HTERT RPE-1 (cell line): ENCODE data around the gene RTTN.

ENCODE experiments used
- in situ Hi-C: fragments of 300-500 bp; cut with MboI; formaldehyde crosslinking; loops from 4 replicates; pipeline ENCODE4 v1.14.3; 2020; ENCODE audit warnings: low sequenced_read_pairs

Gene RTTN

DNA sequence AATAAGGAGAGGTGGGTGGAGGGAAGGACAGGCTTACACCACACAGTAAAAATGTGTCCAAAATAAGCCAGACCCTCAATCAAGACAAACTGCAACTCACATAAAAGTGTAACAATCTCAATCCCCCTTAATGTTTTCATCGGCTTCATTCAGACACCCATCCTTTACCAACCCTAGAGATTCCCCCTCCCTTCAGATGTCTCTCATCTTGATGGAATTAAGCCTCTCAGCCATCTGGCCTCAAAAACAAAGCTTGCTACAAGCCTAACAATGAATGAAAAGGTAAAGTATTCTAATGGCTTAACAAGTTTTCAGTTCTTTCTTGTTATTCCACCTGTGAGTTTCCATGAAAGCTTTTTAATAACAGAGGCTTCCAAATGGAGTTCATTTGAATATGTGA is 5.2 kb downstream of the RTTN start:
- in situ Hi-C loops = no loop called here

DNA sequence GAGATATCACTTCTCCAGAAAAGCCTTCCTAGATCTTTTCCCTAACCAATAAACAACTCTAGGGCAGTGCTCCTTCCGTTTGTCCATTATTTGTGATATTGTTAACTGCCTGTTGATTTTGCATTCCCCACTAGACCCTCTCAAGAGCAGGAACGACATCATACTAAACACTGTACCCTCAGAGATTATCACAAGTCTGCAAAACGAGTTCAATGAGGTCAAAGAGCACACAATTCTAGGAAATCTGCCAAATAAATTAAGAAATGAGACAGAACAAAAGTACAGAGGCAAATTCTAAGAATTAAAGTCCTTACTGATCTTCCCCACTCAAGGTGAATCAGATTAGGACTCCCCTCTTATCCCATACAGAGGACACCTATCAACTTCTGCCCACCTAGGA is 7.6 kb downstream of the RTTN start:
- in situ Hi-C loops = loop anchor here (25.0 kb wide), 1 partner anchor 239 kb away; no protein-coding TSS in a partner anchor

DNA sequence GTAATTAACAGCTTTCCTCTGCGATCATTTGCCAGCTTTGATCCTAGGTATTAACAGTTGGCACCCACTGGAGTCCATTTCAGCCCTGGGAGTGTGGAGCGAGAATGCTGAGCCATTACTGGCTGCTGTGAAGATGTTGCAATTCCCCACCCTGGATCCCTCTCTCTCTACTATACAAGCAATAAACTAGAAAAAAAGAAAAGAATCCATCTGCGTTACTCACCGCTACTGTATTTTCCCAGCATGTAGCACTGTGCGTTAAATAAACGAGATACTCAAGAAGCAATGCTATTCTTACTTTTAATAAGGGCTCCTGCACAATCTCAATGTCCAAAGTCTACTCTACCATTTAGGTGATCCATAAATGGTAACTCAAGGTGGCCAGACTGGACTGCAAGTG is 8.5 kb downstream of the RTTN start:
- in situ Hi-C loops = loop anchor here (25.0 kb wide), 1 partner anchor 240 kb away; no protein-coding TSS in a partner anchor

DNA sequence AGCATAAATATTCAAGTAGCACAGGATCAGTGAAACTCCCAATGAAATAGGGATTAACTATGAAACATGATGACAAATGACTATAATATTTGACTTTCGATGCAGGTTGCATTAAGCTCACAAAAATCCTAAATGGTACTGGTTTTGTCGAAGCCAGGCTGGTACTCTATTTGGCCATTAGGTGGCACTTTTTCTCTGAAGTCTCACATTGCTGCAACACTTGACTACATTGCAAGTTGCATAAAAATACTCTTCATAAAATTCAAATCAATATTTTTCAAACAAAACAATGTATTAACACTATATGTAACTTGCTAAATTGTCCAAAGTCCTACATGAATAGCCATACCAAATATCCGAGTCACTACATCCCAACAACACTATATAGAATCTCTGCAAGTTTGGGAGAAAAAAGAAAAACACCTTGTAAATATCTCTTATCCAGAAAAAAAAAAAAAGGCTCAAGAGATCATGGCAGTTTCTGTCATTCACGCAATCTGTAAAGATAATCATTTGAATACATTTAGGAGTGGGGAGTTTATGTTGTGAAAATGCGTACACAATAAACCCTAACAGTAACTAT is 9.5 kb downstream of the RTTN start:
- in situ Hi-C loops = loop anchor here (25.0 kb wide), 1 partner anchor 241 kb away; no protein-coding TSS in a partner anchor

DNA sequence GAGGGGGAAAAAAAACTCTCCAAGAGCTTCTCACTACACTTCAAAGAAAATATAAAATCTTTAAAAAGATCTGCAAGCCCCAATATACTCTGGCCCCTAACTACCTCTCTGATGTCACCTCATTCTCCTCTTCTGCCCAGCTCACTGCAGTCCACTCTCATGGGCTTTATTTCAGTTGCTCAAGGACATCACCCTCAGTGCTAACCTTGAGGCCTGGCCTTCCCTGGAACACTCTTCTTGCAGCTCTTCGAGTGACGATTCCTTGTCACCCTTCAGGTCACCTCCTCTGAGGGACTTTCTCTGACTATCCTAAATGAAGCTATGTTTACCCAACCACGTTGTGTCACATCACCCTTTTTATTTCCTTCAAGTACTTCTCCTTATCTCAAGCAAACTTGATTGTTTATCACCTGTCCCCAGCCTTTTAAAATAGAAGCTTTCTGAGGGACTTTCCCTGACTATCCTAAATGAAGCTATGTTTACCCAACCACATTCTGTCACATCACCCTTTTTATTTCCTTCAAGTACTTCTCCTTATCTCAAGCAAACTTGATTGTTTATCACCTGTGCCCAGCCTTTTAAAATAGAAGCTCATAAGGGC is 10.4 kb downstream of the RTTN start:
- in situ Hi-C loops = loop anchor here (25.0 kb wide), 1 partner anchor 242 kb away; no protein-coding TSS in a partner anchor

DNA sequence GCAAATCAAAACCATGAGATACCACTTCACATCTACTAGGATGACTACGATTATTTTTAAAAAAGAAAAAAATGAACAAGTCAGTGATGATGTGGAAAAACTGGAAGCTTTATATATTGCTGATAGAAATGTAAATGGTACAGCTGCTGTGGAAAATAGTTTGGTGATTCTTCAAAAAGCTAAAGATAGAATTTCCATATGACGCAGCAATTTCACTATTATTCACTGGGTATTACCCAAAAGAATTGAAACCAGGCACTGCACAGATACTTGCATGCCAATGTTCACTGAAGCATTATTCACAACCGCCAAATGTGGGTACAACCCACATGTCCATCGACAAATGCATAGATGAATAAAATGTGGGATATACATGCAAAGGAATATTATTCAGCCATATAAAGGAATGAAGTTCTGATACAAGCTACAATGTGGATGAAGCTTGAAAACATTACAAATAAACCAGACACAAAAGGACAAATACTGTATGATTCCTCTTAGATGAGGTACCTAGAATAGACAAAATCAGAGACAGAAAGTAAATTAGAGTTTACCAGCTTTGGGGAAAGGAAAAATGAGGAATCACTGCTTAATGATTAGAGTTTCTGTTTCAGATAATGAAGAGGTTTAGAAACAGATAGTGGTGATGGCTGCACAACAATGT is 11.1 kb downstream of the RTTN start:
- in situ Hi-C loops = loop anchor here (25.0 kb wide), 1 partner anchor 243 kb away; no protein-coding TSS in a partner anchor

DNA sequence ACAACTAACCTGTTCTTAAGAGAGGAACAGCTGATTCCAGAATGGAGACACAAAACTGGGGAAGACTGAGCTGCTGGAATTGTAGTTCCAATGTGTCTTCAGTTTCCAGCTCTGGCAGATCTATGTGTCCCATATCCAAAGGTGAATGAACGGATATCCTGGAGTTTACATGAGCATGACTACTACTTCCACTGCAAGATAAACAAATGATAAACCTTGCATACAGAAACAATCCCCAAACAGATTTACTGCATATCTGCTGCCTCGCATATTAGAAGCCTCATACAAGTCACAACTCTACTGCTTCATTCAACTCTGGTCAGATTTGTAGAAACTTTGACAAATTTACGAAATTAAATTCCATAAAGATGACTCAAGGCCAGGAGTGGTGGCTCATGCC is 15.0 kb downstream of the RTTN start:
- in situ Hi-C loops = loop anchor here (25.0 kb wide), 1 partner anchor 247 kb away; no protein-coding TSS in a partner anchor

DNA sequence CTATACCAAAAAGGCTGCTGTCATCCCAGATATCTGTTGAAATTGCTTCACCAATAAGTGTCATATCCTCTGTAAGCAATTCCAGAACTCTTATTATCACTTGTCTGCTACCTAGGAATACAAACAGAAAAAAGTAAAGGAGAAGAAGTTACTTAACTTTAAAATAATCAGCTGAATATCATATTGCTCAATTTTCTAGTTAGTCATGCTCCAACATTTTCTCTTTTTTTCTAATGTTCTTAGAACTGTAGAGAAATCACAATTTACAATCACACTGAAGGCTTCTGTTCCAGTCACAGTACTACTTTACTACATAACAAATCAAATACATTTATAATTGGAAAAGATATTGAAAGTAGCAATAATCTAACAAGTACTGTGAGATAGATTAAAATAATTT is 17.4 kb downstream of the RTTN start:
- in situ Hi-C loops = loop anchor here (25.0 kb wide), 1 partner anchor 249 kb away; no protein-coding TSS in a partner anchor

DNA sequence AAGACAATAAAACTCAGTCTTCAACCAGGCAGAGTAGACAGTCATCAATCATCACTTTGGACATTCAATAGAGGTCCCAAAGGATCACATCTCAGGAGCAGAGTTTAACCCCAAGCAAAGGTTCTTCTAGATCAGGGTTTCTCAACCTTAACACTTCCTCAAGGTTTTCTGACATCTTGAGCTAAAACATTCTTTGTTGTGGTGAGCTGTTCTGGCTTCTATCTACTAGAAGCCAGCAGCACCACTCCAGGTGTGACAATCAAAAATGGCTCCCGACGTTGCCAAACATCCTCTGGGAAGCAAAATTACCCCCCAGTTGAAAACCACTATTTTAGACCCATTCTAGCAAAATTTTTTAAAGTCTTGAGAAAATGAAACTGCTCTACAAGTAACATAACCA is 22.0 kb downstream of the RTTN start:
- in situ Hi-C loops = loop anchor here (25.0 kb wide), 1 partner anchor 254 kb away; no protein-coding TSS in a partner anchor

DNA sequence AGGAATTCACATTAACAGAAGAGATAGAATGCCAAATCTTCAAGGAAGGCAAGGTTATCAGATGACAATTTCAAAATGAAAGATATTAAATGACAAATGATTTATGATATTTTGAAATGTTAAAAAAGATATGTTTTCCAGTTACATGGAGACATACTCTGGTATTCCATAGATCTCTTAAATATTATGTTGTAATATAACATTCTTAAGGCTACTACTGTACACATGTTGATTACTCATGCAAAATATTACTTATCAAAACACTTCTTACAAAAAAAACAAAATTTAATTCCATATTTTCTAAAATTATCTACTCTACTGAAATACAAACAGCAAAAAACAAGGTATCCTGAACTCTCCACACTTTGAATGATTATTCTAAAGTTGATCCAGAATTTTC is 22.9 kb downstream of the RTTN start:
- in situ Hi-C loops = loop anchor here (25.0 kb wide), 1 partner anchor 255 kb away; no protein-coding TSS in a partner anchor

DNA sequence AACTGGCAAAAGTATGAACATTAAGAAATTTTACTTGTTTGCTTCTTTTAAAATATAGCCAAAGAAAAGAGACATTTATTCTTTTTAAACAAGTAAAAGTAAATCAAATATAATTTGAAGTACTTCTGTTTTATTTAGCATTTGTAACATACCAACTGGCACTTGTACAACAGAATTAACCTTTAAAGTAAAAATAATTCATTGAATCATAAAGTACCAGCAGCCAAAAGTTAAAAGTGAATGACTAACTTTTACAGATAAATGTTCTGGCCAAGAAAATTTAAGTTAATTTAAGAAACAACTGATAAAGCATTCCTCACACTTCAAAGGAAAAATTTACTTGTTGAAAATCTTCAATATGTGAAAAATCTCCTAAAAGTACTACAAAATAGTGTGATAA is 23.8 kb downstream of the RTTN start:
- in situ Hi-C loops = loop anchor here (25.0 kb wide), 1 partner anchor 256 kb away; no protein-coding TSS in a partner anchor

DNA sequence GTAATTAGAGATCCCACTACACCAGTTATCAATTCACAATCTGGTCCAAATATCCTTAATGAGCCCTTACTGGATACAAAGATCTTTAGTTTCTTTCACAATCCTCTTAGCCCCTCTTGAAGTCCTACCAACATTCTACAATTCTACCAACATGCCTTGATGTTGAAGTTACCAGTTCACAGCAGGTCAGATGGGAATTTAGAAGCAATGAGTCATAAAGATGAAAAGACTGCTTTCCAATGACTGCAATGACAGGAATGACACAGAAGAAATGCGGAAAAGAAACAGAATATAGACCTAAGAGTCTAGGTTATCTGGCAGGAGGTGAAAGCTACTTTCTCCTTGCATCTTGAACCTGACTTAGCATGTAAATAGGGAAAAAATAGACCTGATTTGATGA is 24.5 kb downstream of the RTTN start:
- in situ Hi-C loops = loop anchor here (25.0 kb wide), 1 partner anchor 256 kb away; no protein-coding TSS in a partner anchor

DNA sequence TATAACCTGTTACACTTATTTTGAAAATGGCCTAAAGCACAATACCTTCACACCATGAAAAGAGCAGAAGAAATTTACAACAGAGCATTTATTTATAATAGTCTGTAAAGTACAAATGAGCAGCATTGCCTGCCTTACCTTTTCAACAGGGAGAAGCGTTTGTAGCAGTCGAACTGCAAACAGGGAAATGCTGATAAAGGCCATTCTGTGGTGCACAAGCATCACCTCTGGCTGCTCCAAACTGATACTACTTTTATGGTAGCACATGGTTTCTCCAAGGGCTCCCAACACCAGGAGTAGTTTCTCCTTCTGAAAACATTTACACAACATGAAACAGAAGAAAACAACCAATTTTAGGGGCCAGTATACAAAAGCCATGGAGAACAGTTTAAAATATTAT is 28.9 kb downstream of the RTTN start:
- in situ Hi-C loops = loop anchor here (25.0 kb wide), 1 partner anchor 261 kb away; no protein-coding TSS in a partner anchor

DNA sequence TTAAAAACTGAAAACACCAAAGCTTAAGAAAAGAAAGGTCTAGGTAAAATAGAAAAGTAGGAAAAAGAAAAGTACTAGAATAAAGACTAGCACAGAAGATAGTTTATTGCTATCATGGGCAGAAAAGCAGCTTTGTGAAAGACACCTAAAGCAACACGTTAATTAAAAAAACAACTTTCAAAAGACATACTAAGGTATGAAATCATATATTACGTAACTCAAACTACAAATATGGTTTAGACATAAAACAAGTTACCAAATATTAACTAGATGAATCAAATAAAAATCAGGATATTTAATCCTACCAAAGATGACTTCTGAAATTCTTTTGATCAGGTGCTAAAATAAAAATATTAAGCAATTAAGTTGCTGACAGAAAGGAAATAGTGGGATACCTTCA is 30.3 kb downstream of the RTTN start:
- in situ Hi-C loops = loop anchor here (25.0 kb wide), 1 partner anchor 262 kb away; no protein-coding TSS in a partner anchor

DNA sequence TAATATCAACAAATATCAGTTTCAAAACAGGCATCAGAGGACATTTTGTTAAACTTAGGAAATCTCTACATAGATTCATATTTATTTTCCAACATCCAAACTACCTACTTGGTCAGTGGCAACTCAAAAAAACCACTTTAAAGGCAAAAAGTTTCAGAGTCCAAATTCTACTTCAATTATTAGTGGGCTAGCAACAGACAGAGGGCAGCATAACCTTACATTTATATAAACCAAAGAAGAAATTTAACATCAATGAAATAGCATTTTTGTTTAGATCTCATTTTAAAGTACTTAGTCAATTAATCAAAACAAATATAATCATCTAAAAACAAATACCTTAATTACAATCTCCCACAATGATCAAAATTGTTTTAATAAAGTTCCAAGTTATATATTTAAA is 33.3 kb downstream of the RTTN start:
- in situ Hi-C loops = no loop called here

DNA sequence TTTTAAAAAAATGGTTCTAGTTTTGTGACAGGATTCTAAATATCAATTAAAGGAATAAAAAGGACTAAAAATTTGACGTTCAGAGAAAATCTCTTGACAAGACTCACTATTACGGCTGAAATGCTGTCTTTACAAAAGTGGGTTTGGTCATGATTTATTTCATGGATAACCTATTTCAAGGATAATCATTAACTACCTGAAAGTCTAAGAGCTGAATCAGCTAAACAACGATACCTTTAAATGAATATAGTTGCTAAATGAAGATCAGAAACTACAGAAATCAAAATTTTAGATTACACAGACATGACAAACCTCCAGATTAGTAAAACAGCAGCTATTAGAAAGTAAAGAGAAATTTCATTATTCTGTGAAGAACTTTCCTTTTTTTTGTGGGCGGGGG is 35.7 kb downstream of the RTTN start:
- in situ Hi-C loops = no loop called here

DNA sequence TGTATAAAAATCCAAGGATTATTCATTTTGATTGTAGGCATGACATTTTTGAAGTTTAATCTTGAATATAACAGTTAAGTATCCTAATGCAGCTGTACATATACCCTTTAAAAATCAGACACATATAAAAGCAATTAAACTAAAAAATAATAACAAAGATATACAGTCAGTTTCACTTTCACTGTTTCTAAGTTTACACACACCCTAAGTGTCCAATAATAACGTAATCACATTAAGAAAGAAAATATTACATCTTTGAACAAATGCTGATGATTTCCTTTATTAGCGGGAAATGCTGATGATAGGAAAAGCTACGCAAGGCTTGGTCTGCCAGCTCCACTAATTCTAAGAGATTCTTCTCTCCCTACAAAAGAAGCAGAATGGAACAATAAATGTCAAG is 38.8 kb downstream of the RTTN start:
- in situ Hi-C loops = no loop called here

DNA sequence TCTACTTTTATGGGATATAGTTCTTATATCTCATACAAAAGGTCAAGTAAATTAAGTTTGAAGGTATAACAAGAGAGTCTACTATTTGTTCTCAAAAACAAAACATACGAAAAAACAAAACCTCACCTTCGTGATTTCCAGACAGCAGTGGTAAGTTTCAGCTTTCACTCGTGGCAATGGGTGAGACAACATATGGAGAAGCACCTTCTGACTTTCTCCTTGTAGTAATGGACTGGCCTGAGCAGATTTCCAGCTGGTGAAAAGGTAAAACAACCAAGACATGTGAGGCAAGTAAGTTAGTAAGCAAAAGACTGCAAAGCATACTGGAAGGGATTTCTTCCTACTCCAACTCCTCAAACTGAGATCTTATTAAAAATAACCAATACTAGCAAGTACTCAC is 39.6 kb downstream of the RTTN start:
- in situ Hi-C loops = no loop called here

DNA sequence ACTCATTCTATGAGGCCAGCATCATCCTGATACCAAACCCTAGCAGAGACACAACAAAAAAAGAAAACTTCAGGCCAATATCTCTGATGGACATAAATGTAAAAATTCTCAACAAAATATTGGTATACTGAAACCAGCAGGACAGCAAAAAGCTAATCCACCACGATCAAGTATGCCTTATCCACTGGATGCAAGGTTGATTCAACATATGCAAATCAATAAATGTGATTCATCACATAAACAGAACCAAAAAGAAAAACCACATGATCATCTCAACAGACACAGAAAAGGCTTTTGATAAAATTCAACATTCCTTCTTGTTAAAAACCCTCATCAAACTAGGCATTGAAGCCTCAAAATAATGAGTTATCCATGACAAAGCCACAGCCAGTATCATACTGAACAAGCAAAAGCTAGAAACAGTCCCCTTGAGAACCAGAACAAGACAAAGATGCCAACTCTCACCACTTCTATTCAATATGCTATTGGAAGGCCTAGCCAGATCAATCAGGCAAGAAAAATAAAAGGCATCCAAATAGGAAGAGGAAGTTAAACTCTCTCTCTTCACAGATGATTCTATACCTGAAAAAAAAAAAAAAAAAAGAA is 45.3 kb downstream of the RTTN start:
- in situ Hi-C loops = no loop called here

DNA sequence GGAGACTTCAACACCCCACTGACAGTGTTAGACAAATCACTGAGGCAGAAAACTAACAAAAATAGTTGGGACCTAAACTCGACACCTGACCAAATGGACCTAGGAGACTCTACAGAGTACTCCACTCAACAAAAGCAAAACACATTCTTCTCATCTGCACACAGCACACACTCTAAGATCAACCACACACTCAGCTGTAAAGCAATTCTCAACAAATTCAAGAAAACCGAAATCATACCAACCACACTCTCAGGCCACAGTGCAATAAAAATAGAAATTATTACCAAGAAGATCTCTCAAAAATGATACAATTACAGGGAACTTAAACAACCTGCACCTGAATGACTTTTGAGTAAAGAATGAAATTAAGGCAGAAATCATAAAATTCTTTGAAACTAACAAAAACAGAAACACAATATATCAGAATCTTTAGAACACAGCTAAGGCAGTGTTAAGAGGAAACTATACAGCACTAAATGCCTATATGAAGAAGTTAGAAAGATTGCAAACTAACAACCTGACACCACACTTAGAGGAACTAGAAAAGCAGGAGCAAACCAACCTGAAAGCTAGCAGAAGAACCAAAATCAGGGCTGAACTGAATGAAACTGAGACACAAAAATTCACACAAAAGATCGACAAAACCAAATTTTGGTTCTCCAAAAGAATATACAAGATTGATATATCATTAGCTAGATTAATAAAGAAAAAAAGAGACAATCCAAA is 46.3 kb downstream of the RTTN start:
- in situ Hi-C loops = no loop called here

DNA sequence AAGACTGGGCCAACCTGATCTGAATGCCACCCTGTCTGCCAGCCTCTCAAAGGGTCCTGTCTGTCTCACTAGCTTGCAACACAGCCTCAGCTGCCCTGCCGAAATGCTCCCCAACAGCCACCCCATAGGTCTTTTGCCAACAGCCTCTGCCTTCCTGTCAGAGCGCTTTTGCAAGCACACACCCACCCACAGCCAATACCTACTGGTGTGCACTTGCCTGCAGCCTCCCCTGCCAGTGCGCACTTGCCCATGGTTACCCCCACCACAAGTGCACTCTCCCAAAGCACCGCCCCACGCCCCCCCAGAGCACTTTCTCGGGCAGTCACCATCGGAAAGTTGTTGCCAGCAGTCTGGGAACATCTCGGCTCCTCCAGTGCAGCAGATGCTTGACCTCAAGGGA is 48.6 kb downstream of the RTTN start:
- in situ Hi-C loops = no loop called here
